Bronchial epithelial cell (primary cell): ENCODE measurements around the gene CCT3. TPM values are rescaled to one million over a fixed set of nuclear protein-coding genes. Genes with fewer than 3 reads are reported as not detected.

ENCODE experiments used
- DNase-seq: peaks from one replicate; pipeline ENCODE4 v3.0.0-alpha.2; 2010; ENCODE audit warnings: low read depth
- FAIRE-seq: peaks from 2 replicates; lab custom pipeline; 2011; peaks lifted over from hg19 to GRCh38; lab: Jason Lieb, UNC
- H3K27me3 ChIP-seq: 2 replicates; pipeline ENCODE4 v1.5.1; 2011; ENCODE audit warnings: low read length; ENCODE audit not compliant: control insufficient read depth, insufficient read depth
- H3K36me3 ChIP-seq: 2 replicates; pipeline ENCODE4 v1.5.1; 2011; ENCODE audit warnings: low read length; ENCODE audit not compliant: control insufficient read depth, insufficient read depth
- H3K4me3 ChIP-seq: 2 replicates; pipeline ENCODE4 v1.5.1; 2011; ENCODE audit warnings: mild to moderate bottlenecking, low read depth, low read length, control low read depth
- total RNA-seq: library from RNA; depleted of rRNA; stranded (reverse); fragments of >200 nt; gene quantifications from 2 replicates; pipeline ENCODE4 v1.2.1, GENCODE V29; 2014
- TF ChIP-seq, protein P1 (sequence below): IDR thresholded peaks from 2 replicates; pipeline ENCODE4 v1.5.1; 2011; ENCODE audit warnings: mild to moderate bottlenecking, moderate library complexity, low read length, control low read depth, inconsistent platforms; ENCODE audit not compliant: insufficient read depth, severe bottlenecking

CCT3 gene
- total RNA-seq, 1 donor from 2014 or later: 377 TPM

GRCh38 chr1:156384658-156385057 is 46.6 kb upstream of the CCT3 start:
- FAIRE-seq (no peak), DNase-seq (no peak)
- TF ChIP-seq, protein P1, sequence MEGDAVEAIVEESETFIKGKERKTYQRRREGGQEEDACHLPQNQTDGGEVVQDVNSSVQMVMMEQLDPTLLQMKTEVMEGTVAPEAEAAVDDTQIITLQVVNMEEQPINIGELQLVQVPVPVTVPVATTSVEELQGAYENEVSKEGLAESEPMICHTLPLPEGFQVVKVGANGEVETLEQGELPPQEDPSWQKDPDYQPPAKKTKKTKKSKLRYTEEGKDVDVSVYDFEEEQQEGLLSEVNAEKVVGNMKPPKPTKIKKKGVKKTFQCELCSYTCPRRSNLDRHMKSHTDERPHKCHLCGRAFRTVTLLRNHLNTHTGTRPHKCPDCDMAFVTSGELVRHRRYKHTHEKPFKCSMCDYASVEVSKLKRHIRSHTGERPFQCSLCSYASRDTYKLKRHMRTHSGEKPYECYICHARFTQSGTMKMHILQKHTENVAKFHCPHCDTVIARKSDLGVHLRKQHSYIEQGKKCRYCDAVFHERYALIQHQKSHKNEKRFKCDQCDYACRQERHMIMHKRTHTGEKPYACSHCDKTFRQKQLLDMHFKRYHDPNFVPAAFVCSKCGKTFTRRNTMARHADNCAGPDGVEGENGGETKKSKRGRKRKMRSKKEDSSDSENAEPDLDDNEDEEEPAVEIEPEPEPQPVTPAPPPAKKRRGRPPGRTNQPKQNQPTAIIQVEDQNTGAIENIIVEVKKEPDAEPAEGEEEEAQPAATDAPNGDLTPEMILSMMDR: no peak
- no peak overlapping the region for H3K4me3 ChIP-seq
- no peaks in the 10 kb centered on the region for H3K36me3 ChIP-seq
- H3K27me3 ChIP-seq: peaks cover 18% of the 10 kb centered on the region

DNA sequence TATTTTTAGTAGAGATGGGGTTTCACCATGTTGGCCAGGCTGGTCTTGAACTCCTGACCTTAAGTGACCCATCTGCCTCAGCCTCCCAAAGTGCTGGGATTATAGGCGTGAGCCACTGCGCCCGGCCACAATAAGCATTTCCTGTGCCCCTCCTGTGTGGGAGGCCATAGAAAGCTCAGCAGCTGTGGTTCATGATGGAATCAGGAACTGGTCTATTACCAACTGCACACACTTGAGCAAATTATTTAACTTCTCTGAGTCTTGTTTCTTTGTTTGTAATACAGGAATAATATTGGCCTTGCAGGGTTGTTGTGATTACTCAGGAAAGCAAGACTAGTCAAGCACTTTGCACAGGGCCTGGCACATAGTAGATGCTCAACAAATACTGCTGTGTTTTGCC is 45.9 kb upstream of the CCT3 start:
- DNase-seq: no peak
- Histone ChIP-seq H3K36me3 (no peaks in the 10 kb centered on the region), H3K4me3 (no peak overlapping the region), H3K27me3 (peaks cover 16% of the 10 kb centered on the region)
- FAIRE-seq: no peak
- TF ChIP-seq, protein P1: no peak

DNA sequence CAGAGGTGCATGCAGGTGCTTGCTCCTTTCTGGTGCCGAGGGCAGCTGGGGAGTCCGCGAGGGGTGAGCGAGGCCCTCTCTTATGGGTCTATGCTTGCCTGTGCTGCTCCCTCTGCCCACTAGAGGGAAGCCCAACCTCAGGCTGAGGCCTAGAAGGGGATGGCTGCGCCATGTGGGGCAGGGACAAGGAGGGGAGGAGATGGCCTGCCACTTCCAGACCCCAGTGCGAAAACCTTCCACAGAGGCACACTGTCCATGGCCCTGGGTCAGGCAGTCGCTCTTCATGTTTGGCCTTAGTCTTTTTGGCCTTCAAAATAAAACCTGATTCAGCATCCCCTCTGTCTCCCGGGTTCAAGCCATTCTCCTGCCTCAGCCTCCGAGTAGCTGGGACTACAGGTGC is 44.9 kb upstream of the CCT3 start:
- TF ChIP-seq, protein P1: peak; percentile 95
- DNase-seq (peak; percentile 36), FAIRE-seq (no peak)
- peaks cover 9% of the 10 kb centered on the region for H3K27me3 ChIP-seq
- H3K36me3 ChIP-seq: no peaks in the 10 kb centered on the region
- no peak overlapping the region for H3K4me3 ChIP-seq

- Histone ChIP-seq H3K27me3 (peaks cover 5% of the 10 kb centered on the region), H3K36me3 (no peaks in the 10 kb centered on the region), H3K4me3 (no peak overlapping the region)
- DNase-seq (no peak), FAIRE-seq (no peak)
- TF ChIP-seq, protein P1: no peak
Observed at GRCh38 chr1:156382561-156382960, 44.5 kb upstream of the CCT3 start.

- FAIRE-seq: no peak
- H3K27me3 ChIP-seq: no peaks in the 10 kb centered on the region
Observed at GRCh38 chr1:156379420-156380165, 41.5 kb upstream of the CCT3 start.

More at GRCh38 chr1:156379420-156380165, 41.5 kb upstream of the CCT3 start:
- TF ChIP-seq, protein P1: peak; percentile 2
- Histone ChIP-seq H3K36me3 (no peaks in the 10 kb centered on the region), H3K4me3 (no peak overlapping the region)
- no peak for DNase-seq
